GM12864 (cell line): ENCODE measurements around the gene ROR1.

Experiments
- DNase-seq: peaks from one replicate; pipeline ENCODE4 v3.0.0-alpha.2; 2011; ENCODE audit warnings: low read depth
- H3K4me3 ChIP-seq: 2 replicates; pipeline ENCODE4 v1.5.1; 2011; ENCODE audit warnings: mild to moderate bottlenecking, low read depth, low read length, control low read depth
- TF ChIP-seq, protein P1 (sequence below): IDR thresholded peaks from 2 replicates; pipeline ENCODE4 v1.5.1; 2011; ENCODE audit warnings: low read depth, mild to moderate bottlenecking, moderate library complexity, low read length, control low read depth, inconsistent platforms; ENCODE audit errors: missing control alignments

ROR1 gene

DNA sequence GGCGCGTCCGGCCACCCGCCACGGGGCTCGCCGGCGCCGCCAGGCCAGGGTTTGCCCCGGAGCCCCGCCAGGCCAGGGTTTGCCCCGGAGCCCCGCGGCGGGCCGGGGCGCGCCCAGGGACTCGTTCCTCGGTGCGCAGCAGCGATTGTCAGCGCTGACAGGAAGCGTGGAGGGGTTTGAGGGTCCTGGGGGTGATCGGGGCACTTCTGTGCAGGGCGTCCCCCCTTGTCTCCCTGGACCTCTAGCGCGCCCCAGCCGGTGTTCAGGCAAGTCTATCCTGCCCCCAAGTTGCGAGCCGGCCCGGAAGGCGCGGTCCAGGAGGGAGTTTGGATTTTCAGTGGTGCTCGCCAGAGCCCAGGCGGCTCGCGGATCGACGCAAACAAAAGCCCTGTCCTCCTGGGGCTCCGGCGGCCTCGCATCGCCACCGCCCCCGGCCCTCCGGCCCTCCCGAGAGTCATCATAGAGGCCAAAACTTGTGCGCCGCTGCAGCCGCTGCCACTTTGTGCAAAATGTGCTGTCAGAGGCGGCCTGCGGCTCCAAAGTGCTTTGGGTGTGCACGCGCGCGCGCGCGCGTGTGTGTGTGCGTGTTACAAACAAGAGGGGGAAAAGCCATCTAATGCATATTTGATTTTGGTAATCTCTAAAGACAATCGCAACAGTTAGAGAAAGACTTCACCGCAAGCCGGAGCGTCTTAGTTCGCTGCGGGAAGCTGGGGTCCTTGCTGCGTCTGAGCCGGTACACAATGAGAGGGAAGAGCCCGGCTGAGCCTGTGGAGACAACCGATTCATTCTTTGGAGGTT is 1.0 kb downstream of the ROR1 start:
- H3K4me3 ChIP-seq = no peak overlapping the region
- no peak for DNase-seq
- TF ChIP-seq, protein P1, sequence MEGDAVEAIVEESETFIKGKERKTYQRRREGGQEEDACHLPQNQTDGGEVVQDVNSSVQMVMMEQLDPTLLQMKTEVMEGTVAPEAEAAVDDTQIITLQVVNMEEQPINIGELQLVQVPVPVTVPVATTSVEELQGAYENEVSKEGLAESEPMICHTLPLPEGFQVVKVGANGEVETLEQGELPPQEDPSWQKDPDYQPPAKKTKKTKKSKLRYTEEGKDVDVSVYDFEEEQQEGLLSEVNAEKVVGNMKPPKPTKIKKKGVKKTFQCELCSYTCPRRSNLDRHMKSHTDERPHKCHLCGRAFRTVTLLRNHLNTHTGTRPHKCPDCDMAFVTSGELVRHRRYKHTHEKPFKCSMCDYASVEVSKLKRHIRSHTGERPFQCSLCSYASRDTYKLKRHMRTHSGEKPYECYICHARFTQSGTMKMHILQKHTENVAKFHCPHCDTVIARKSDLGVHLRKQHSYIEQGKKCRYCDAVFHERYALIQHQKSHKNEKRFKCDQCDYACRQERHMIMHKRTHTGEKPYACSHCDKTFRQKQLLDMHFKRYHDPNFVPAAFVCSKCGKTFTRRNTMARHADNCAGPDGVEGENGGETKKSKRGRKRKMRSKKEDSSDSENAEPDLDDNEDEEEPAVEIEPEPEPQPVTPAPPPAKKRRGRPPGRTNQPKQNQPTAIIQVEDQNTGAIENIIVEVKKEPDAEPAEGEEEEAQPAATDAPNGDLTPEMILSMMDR = no peak

DNA sequence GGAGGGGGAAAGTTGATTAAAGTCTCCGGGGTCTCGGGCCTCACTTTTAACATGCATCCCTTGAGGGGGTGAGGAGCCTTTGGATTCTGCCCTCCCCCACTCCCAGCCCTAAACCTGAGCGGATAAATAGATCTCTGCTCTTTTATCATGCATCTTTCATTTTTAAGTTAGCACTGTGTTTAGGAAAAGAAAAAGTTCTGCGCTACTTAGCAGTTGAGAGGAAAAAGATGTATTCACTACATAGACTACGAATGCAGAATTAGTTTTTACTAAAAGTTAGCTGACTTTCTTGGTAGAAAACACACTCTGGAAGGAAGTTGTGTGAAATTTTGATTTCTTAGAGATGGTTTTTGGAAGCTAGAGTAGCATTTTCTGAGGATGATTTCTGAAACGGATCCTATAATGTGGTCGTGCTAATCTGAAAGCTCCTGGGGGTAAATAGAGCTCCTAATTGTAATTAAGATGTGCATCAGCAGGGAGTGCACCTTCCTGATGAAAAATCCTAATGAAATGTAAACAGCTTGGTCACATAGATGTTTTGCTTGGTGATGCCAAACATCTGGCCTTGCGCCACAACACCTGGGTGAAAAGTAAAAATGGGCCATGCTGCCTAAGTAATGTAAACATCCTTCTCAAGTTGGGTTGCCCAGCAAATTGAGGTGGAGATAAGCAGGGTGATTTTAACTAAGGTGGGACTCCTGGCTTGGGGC is 1.8 kb downstream of the ROR1 start:
- TF ChIP-seq, protein P1 = no peak
- H3K4me3 ChIP-seq = no peak overlapping the region
- no peak for DNase-seq

DNA sequence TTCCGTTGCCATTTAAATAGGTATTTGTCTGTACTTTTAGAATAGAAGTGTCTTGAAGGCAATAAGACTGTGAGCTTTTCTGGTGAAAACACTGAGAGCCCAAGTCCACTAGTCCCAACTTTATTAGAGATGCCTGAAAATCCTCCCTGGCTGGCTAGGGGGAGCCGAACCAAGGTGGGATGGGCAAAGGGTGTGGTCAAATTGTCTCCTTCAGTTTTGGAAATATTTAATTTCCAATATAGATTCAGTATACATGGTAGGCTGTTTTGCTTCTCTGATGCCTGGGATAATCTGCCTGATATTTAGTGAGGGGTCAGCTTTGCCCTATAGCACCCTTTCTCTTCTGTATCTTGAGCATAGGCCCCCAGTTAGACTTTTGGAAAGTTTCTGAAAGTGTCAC is 3.5 kb downstream of the ROR1 start:
- no peak for DNase-seq
- no peak overlapping the region for H3K4me3 ChIP-seq
- TF ChIP-seq, protein P1 = no peak

DNA sequence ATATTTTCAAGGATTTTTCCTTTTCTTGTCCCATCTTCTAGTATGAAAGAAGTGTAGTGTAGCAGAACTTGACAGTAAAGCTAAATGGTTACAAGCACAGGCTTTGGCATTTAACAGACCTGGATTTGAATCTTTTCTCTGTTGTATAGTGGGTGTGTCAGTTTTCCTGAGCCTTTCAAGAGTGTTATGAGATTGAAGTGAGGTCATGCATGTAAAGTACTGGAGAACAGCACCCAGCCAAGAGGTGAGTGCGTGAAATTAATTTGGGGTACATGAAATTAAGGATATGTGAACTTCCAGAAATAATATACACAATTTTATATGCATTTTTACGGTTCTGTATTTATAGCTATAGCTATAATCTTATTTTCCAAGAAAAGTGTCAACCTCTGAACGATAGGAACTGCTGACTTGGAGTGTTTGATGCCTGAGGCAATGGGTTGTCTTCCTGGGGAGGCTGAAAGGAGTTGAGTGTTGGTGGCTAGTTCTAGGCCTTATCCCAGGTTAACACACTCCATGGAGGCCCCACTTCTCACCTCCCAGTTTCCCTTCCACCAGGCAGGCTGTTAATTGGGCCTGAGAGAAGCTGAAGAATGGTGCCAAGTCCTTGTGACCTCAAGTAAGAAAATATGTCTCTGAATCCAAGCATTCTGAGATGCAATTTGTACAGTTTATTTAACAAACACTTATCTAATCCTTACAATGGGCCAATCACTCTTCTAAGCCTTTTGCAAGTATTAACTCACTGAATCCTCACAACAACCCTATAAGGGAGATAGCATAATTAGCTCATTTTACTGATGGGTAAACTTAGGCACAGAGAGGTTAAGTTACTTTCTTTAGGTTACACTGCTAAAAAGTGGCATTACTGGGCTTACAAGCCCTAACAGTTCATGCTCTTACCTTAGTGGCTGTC is 4.4 kb downstream of the ROR1 start:
- no peak for DNase-seq
- H3K4me3 ChIP-seq = no peak overlapping the region
- TF ChIP-seq, protein P1 = no peak

DNA sequence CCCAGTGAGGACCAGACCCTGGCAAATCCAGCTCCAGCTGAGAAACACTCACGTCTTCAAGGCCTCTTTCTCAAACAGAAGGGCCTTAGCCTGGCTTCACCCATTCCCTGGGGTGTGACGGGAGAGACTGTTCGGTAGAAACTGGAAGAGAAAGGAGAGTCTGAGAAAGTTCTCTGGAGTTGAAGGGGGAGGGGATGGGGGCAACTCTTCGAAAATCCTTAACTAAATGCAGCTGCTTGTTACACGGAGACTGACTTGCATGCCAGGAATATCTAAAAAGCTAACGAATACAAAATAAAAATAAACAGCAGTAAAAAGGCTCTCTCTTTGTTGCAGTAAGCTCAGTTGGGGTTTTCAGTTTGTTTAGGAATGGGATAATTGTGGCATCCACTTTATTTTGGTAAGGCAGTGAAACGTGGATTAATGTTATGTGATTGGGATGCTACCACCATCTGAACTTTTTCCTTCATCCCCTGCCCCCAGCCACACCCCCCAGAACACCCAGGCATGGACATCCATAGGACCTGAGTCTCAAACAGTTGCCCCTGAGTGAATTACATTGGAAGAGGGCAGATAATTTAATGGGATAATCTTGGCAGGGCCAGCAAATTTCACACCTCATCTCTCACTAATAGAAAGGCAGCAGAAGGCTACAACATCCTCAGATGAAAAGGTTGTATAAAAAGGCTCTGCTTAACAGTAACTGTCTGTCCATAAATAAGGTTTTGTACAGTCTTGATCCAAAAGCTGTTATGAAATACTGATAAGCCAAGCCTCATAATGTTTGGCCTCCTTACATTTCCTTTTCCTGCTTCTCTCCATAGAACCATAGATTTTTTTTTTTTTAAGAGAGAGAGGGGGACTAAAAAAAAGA is 5.8 kb downstream of the ROR1 start:
- TF ChIP-seq, protein P1 = no peak
- H3K4me3 ChIP-seq = no peak overlapping the region
- no peak for DNase-seq

DNA sequence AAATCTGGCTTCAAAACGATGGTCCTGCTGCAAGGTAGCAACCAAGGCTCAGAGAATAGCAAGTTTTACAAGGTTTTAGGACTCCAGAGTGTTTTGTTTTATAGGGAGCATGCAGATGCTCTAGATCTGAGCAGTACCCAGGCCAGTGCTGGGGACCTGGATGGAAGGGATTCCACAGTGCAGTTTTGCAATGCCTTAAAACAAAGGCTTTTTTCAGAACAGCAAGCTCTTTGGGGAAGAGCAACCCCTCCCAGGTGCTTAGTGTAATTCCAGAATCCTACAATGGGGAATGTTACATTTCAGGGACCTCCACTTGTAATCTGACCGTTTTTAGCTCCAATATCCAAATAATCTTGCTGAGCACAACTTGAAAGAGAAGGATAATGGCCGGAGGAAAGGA is 6.7 kb downstream of the ROR1 start:
- H3K4me3 ChIP-seq = no peak overlapping the region
- TF ChIP-seq, protein P1 = no peak
- no peak for DNase-seq
